RWPE2 (cell line): Measurements from ENCODE around the gene FNBP1.

Experiments
- ATAC-seq: fragments of 200-7000 bp; cut with Tn5 transposase; 3 replicates; pipeline ENCODE4 v1.9.1; 2021; ENCODE audit warnings: low read depth
- DNase-seq: peaks from one replicate; pipeline ENCODE4 v3.0.0-alpha.2; 2020; ENCODE audit warnings: low spot score
- H3K27ac ChIP-seq: fragments of 450-650 bp; 2 replicates; pipeline ENCODE4 v1.5.1; 2017; ENCODE audit warnings: mild to moderate bottlenecking; ENCODE audit not compliant: poor library complexity, severe bottlenecking
- H3K27me3 ChIP-seq: fragments of 250-450 bp; sonication (Bioruptor Pico); 2 replicates; pipeline ENCODE4 v1.5.1; 2021; ENCODE audit warnings: mild to moderate bottlenecking, moderate library complexity; ENCODE audit not compliant: insufficient read depth, poor library complexity, severe bottlenecking
- H3K36me3 ChIP-seq: fragments of 250-450 bp; sonication (Bioruptor Pico); 2 replicates; pipeline ENCODE4 v1.5.1; 2020; ENCODE audit warnings: low read depth, mild to moderate bottlenecking, moderate library complexity
- H3K4me1 ChIP-seq: fragments of 250-450 bp; sonication (Bioruptor Pico); 2 replicates; pipeline ENCODE4 v1.5.1; 2021; ENCODE audit warnings: mild to moderate bottlenecking, moderate library complexity; ENCODE audit not compliant: insufficient read depth, poor library complexity, severe bottlenecking
- H3K4me3 ChIP-seq: fragments of 250-450 bp; sonication (Bioruptor Pico); 2 replicates; pipeline ENCODE4 v1.5.1; 2021; ENCODE audit warnings: mild to moderate bottlenecking, moderate library complexity; ENCODE audit not compliant: severe bottlenecking
- H3K9me3 ChIP-seq: fragments of 250-450 bp; sonication (Bioruptor Pico); 2 replicates; pipeline ENCODE4 v1.5.1; 2021; ENCODE audit warnings: mild to moderate bottlenecking, moderate library complexity; ENCODE audit not compliant: severe bottlenecking
- TF ChIP-seq, protein P1 (sequence below): fragments of 450-650 bp; IDR thresholded peaks from one replicate; pipeline ENCODE4 v1.5.1; 2017; ENCODE audit warnings: mild to moderate bottlenecking, moderate library complexity; ENCODE audit not compliant: poor library complexity, severe bottlenecking

Gene FNBP1

DNA sequence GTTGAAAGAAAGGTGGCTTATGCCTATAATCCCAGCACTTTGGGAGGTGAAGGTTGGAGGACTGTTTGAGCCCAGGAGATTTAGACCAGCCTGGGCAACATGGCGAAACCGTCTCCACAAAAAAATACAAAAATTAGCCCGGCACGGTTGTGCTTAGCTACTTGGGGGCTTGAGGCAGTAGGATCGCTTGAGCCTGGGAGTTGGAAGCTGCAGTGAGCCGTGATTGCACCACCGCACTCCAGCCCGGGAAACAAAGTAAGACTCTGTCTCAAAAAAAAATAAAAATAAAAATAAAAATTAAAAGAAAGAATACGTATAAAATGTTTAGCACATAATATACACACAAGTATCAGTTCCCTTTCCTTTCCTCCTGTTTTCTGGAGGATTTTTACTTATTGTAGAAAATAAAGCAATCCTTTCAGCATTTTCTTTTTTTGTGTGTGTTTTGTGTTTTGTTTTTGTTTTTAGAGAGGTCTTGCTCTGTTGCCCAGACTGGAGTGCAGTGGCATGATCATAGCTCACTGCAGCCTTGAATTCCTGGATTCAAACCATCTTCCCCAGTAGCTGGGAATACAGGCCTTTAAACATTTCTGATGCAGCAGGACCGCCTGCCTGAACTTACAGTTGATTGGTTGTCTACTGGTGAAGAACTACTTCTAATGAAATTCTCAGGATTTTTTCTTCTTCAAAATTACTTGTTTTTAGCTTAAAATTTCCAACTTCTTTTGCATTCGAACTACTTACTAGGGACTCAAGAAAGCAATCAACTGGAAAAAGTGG lies 6.6 kb upstream of the FNBP1 start:
- no peaks in the 10 kb centered on the region for H3K9me3 ChIP-seq
- H3K27me3 ChIP-seq, result no peaks in the 10 kb centered on the region
- TF ChIP-seq, protein P1, sequence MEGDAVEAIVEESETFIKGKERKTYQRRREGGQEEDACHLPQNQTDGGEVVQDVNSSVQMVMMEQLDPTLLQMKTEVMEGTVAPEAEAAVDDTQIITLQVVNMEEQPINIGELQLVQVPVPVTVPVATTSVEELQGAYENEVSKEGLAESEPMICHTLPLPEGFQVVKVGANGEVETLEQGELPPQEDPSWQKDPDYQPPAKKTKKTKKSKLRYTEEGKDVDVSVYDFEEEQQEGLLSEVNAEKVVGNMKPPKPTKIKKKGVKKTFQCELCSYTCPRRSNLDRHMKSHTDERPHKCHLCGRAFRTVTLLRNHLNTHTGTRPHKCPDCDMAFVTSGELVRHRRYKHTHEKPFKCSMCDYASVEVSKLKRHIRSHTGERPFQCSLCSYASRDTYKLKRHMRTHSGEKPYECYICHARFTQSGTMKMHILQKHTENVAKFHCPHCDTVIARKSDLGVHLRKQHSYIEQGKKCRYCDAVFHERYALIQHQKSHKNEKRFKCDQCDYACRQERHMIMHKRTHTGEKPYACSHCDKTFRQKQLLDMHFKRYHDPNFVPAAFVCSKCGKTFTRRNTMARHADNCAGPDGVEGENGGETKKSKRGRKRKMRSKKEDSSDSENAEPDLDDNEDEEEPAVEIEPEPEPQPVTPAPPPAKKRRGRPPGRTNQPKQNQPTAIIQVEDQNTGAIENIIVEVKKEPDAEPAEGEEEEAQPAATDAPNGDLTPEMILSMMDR, result no peak
- no peak overlapping the region for H3K4me3 ChIP-seq
- peaks cover 16% of the 10 kb centered on the region for H3K4me1 ChIP-seq
- H3K36me3 ChIP-seq, result no peaks in the 10 kb centered on the region
- no peak overlapping the region for H3K27ac ChIP-seq
- ATAC-seq (no peak), DNase-seq (no peak)

- no peak overlapping the region for H3K4me3 ChIP-seq
- ATAC-seq, result no peak
Measured at GRCh38 chr9:130045725-130046450, 2.9 kb upstream of the FNBP1 start.

DNA sequence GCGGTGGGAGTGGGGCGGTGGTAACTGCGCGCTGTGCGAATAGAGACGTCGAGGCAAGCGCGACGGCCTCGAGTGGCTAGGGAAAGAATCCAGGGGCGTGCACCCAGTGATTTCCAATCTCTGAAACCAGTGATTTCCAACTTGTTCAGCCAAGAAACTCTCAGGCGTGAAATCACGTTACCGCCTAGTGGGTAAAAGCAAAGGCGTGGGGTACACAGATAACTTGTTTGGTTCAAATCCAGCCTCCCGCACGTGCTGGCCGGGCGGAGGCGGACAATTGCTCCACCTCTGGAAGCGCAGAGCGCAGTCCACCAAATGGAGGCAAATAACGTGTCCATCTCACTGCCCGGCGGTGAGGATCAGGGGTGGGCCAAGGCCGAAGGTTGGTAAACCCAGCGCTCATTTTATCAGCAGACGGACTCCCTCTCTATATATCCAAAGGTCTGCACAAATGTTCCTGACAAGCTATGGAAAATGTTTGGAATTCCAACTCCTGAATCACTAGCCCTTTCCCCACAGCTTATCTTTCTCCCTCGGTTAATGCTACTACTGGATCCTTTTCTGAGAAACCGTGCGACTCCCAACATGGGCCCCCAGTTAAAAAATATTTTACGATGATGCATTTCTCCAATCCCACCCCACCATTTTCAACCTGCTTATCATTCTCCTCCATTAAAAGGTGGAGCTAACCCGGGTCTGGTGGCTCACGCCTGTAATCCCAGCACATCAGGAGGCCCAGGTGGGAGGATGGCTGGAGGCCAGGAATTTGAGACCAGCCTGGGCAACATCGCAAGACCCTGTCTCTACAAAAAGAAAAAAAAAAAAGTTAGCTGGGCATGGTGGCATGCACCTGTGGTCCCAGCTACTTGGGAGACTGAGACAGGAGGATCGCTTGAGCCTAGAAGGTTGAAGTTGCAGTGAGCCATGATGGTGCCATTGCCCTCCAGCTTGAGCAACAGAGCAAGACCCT lies 950 bp upstream of the FNBP1 start:
- no peaks in the 10 kb centered on the region for H3K9me3 ChIP-seq
- H3K27me3 ChIP-seq, result no peaks in the 10 kb centered on the region
- no peaks in the 10 kb centered on the region for H3K36me3 ChIP-seq
- peaks cover 4% of the 10 kb centered on the region for H3K4me1 ChIP-seq
- H3K4me3 ChIP-seq, result peak overlapping the region; percentile 69
- ATAC-seq (no peak), DNase-seq (no peak)
- H3K27ac ChIP-seq, result no peak overlapping the region
- TF ChIP-seq, protein P1, result no peak

More at GRCh38 chr9:130045725-130046450, 2.9 kb upstream of the FNBP1 start:
- Histone ChIP-seq H3K27ac (no peak overlapping the region), H3K27me3 (no peaks in the 10 kb centered on the region), H3K4me1 (peaks cover 4% of the 10 kb centered on the region), H3K36me3 (no peaks in the 10 kb centered on the region), H3K9me3 (no peaks in the 10 kb centered on the region)
- TF ChIP-seq, protein P1, result no peak
- DNase-seq, result no peak

DNA sequence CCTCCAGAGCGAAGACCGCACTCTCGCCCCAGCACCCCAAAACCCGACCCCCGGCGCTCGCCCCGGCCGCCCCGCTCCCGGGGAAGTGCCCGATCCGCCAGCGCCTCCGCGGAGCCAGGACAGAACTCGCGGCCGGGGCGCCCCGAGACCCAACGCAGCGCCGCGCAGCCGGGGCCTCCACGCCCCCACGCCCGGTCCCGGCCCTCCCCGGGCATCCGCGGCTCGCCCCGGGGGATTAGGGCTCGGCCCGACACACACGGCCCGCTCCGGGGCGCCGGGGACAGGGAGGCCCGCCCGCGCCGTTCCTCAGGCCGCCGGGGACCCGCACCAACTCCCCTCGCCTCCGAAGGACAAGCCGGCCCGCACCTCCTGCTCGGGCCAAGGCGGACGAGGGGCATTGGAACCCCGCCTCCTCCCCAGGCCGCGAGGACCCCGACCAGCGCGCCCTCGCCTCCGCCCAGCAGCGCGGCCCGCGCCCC lies 544 bp downstream of the FNBP1 start:
- H3K9me3 ChIP-seq, result no peaks in the 10 kb centered on the region
- H3K4me1 ChIP-seq, result peaks cover 4% of the 10 kb centered on the region
- H3K27me3 ChIP-seq, result no peaks in the 10 kb centered on the region
- peak; percentile 36 for ATAC-seq
- TF ChIP-seq, protein P1, result no peak
- H3K36me3 ChIP-seq, result no peaks in the 10 kb centered on the region
- peak overlapping the region; percentile 69 for H3K4me3 ChIP-seq
- H3K27ac ChIP-seq, result peak overlapping the region; percentile 24
- DNase-seq, result no peak
